Calu3 (cell line): ENCODE results near the gene KIF6. TPM values are rescaled to one million over a fixed set of nuclear protein-coding genes. Genes with fewer than 3 reads are reported as not detected.

ENCODE experiments used
- BruUV-seq: library from RNA; stranded (reverse); fragments of 400-500 nt; replicated peaks from 2 replicates; lab custom pipeline; 2021; lab: Mats Ljungman, UMichigan
- CTCF ChIA-PET: fragments of 300-600 bp; sonication (Branson Sonifier 250); formaldehyde crosslinking; loops from one replicate; lab custom pipeline; 2022; ENCODE audit warnings: antibody characterized with exemption; lab: Charles Lee
- DNase-seq: peaks from one replicate; pipeline ENCODE4 v3.0.0; 2022
- H3K27ac Mint-ChIP-seq: one replicate; pipeline ENCODE4 v1.8.0; 2022; ENCODE audit warnings: mixed read lengths; ENCODE audit not compliant: unreplicated experiment
- H3K27me3 Mint-ChIP-seq: one replicate; pipeline ENCODE4 v1.8.0; 2022; ENCODE audit warnings: mixed read lengths; ENCODE audit not compliant: unreplicated experiment
- H3K36me3 Mint-ChIP-seq: one replicate; pipeline ENCODE4 v1.8.0; 2022; ENCODE audit warnings: mild to moderate bottlenecking, moderate library complexity, mixed read lengths; ENCODE audit not compliant: insufficient read depth, unreplicated experiment
- H3K4me1 Mint-ChIP-seq: one replicate; pipeline ENCODE4 v1.8.0; 2022; ENCODE audit warnings: mild to moderate bottlenecking, low read depth, mixed read lengths; ENCODE audit not compliant: unreplicated experiment
- H3K4me3 Mint-ChIP-seq: one replicate; pipeline ENCODE4 v1.8.0; 2022; ENCODE audit warnings: mild to moderate bottlenecking, low read depth, moderate library complexity, mixed read lengths; ENCODE audit not compliant: unreplicated experiment
- H3K9me3 Mint-ChIP-seq: one replicate; pipeline ENCODE4 v1.8.0; 2022; ENCODE audit warnings: low read depth, mixed read lengths; ENCODE audit not compliant: unreplicated experiment
- intact Hi-C: fragments of 100-400 bp; cut with micrococcal nuclease; formaldehyde crosslinking; loops from one replicate; pipeline ENCODE4 v1.10.0; 2022; ENCODE audit not compliant: unreplicated experiment
- total RNA-seq: library from RNA; stranded (reverse); gene quantifications from 2 replicates; pipeline ENCODE4 v1.2.3, GENCODE V29; 2022
- TF ChIP-seq, protein P1 (sequence below): fragments of 200-600 bp; IDR thresholded peaks from one replicate; pipeline ENCODE4 v1.8.0; 2022; ENCODE audit warnings: antibody characterized with exemption; ENCODE audit not compliant: unreplicated experiment

Gene KIF6
- total RNA-seq, 1 experiment from 2014 or later, result 0.45 TPM

- TF ChIP-seq, protein P1, sequence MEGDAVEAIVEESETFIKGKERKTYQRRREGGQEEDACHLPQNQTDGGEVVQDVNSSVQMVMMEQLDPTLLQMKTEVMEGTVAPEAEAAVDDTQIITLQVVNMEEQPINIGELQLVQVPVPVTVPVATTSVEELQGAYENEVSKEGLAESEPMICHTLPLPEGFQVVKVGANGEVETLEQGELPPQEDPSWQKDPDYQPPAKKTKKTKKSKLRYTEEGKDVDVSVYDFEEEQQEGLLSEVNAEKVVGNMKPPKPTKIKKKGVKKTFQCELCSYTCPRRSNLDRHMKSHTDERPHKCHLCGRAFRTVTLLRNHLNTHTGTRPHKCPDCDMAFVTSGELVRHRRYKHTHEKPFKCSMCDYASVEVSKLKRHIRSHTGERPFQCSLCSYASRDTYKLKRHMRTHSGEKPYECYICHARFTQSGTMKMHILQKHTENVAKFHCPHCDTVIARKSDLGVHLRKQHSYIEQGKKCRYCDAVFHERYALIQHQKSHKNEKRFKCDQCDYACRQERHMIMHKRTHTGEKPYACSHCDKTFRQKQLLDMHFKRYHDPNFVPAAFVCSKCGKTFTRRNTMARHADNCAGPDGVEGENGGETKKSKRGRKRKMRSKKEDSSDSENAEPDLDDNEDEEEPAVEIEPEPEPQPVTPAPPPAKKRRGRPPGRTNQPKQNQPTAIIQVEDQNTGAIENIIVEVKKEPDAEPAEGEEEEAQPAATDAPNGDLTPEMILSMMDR, result no peak
These were observed 78.3 kb downstream of the KIF6 start for GRCh38 chr6:39646751-39647420.

GRCh38 chr6:39642270-39642669 is 82.9 kb downstream of the KIF6 start:
- TF ChIP-seq, protein P1, result no peak
- no peaks in the 10 kb centered on the region for H3K4me1 Mint-ChIP-seq
- H3K4me3 Mint-ChIP-seq, result no peak overlapping the region
- no peaks in the 10 kb centered on the region for H3K27me3 Mint-ChIP-seq
- H3K36me3 Mint-ChIP-seq, result no peaks in the 10 kb centered on the region
- BruUV-seq, result no TSS peak
- peaks cover 4% of the 10 kb centered on the region for H3K9me3 Mint-ChIP-seq
- CTCF ChIA-PET, result no interaction called here
- no peak for DNase-seq
- intact Hi-C loops, result no loop called here
- H3K27ac Mint-ChIP-seq, result no peak overlapping the region

More at GRCh38 chr6:39646751-39647420, 78.3 kb downstream of the KIF6 start:
- no TSS peak for BruUV-seq
- H3K9me3 Mint-ChIP-seq, result peaks cover 4% of the 10 kb centered on the region
- intact Hi-C loops, result no loop called here
- H3K4me1 Mint-ChIP-seq, result no peaks in the 10 kb centered on the region
- no peak for DNase-seq
- no peak overlapping the region for H3K4me3 Mint-ChIP-seq
- H3K27ac Mint-ChIP-seq, result no peak overlapping the region
- no peaks in the 10 kb centered on the region for H3K27me3 Mint-ChIP-seq
- no peaks in the 10 kb centered on the region for H3K36me3 Mint-ChIP-seq
- CTCF ChIA-PET, result no interaction called here

DNA sequence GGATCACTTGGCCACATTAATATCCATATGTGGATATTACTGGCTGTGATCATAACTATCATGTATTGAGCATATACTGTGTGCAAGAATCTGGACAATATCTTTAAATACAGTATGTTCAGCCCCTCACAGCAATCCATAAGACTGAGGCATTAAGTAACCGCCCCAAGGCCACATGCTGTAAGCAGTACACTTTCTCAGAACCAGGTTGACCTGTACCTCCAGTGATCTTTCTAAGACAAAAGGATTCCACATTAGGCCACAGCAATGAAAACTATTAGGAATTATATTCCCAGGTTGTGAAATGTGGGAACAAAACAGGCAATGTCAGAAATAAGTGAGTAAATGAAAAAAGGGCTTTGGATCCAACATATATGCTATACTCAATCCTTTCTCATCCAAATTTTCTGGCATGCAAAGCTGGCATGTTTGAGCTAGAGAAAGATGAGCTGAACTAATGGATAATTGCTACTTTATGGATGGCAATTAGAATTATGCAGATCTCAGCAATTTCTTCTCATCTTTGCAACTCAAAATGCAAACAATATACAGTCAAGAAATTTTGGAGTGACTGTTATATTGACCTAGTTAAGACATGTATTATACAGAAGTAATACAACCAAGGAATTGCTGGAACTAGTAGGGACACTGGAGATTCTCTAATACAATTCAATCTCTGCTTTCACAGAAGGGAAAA is 86.9 kb downstream of the KIF6 start:
- TF ChIP-seq, protein P1, result no peak
- H3K36me3 Mint-ChIP-seq, result no peaks in the 10 kb centered on the region

DNA sequence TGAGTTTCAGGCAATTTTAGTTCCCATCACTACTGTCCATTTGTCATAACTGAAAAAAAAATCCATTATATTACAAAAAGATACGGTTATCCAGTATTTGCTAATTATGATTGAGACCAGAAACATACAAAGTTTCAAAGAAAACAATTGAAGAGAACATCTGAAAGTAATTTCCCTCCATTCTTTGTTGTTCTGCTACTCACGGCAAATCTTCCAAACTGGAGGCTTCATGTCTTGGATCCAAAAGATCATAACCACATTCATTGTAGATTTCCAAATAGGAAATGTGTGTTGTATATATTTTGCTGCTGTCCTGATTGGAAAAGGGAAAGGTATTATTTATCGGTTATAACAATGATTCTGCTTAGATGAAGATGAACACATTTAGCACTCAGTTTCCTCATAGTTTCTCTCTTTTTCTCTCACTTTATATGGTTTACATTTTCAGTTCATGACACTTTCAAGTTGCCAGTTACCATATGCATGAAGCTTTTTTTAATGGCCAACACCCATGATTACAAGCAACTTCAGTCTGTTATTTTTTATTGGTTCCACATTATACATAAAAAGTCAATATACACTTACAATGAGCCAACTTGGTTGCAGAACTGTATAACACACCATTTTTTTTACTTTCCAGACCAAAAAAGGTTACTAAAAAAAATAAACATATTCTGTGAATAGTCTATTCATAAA is 90.4 kb downstream of the KIF6 start:
- Mint-ChIP-seq H3K4me1 (no peaks in the 10 kb centered on the region), H3K9me3 (peaks cover 2% of the 10 kb centered on the region), H3K27ac (no peak overlapping the region), H3K27me3 (no peaks in the 10 kb centered on the region), H3K36me3 (no peaks in the 10 kb centered on the region), H3K4me3 (no peak overlapping the region)
- no TSS peak for BruUV-seq
- CTCF ChIA-PET, result no interaction called here
- TF ChIP-seq, protein P1, result no peak
- DNase-seq, result no peak
- intact Hi-C loops, result no loop called here

More for the DNA sequence above, 86.9 kb downstream of the KIF6 start:
- no peak overlapping the region for H3K4me3 Mint-ChIP-seq
- no peaks in the 10 kb centered on the region for H3K4me1 Mint-ChIP-seq
- no peaks in the 10 kb centered on the region for H3K27me3 Mint-ChIP-seq
- H3K9me3 Mint-ChIP-seq, result peaks cover 4% of the 10 kb centered on the region
- no TSS peak for BruUV-seq
- CTCF ChIA-PET, result no interaction called here
- no peak overlapping the region for H3K27ac Mint-ChIP-seq
- DNase-seq, result no peak
- intact Hi-C loops, result no loop called here
